Astrocyte (in vitro differentiated cells and primary cell): Measurements from ENCODE around the gene HAUS7. TPM values are rescaled to one million over a fixed set of nuclear protein-coding genes. Genes with fewer than 3 reads are reported as not detected.

Experiments
- DNase-seq: peaks from one replicate; pipeline ENCODE4 v3.0.0-alpha.2; 2010; ENCODE audit warnings: low read depth
- FAIRE-seq: peaks from 2 replicates; lab custom pipeline; 2011; peaks lifted over from hg19 to GRCh38; lab: Jason Lieb, UNC
- H2AFZ ChIP-seq: 2 replicates; pipeline ENCODE4 v1.6.0; 2012; ENCODE audit warnings: low read depth, low read length, inconsistent platforms
- H3K27ac ChIP-seq: 2 replicates; pipeline ENCODE4 v1.5.1; 2011; ENCODE audit warnings: low read depth, low read length, inconsistent platforms
- H3K27me3 ChIP-seq: 2 replicates; pipeline ENCODE4 v1.6.0; 2011; ENCODE audit warnings: low read length, inconsistent platforms; ENCODE audit not compliant: insufficient read depth
- H3K36me3 ChIP-seq: 2 replicates; pipeline ENCODE4 v1.5.1; 2011; ENCODE audit warnings: low read length, inconsistent platforms; ENCODE audit not compliant: insufficient read depth
- H3K4me1 ChIP-seq: 2 replicates; pipeline ENCODE4 v1.5.1; 2011; ENCODE audit warnings: low read length, inconsistent platforms; ENCODE audit not compliant: insufficient read depth
- H3K4me2 ChIP-seq: 2 replicates; pipeline ENCODE4 v1.6.0; 2012; ENCODE audit warnings: low read length, inconsistent platforms
- H3K4me3 ChIP-seq: 2 replicates; pipeline ENCODE4 v1.5.1; 2011; ENCODE audit warnings: low read depth, mild to moderate bottlenecking, low read length, inconsistent platforms; ENCODE audit not compliant: insufficient read depth
- H3K79me2 ChIP-seq: 2 replicates; pipeline ENCODE4 v1.6.0; 2012; ENCODE audit warnings: mild to moderate bottlenecking, low read length, inconsistent platforms; ENCODE audit not compliant: insufficient read depth
- H3K9ac ChIP-seq: 2 replicates; pipeline ENCODE4 v1.6.0; 2012; ENCODE audit warnings: mild to moderate bottlenecking, low read length, inconsistent platforms
- H3K9me3 ChIP-seq: 2 replicates; pipeline ENCODE4 v1.5.1; 2012; ENCODE audit warnings: low read depth, mild to moderate bottlenecking, low read length, inconsistent platforms; ENCODE audit not compliant: insufficient read depth
- H4K20me1 ChIP-seq: 2 replicates; pipeline ENCODE4 v1.6.0; 2012; ENCODE audit warnings: low read length, inconsistent platforms; ENCODE audit not compliant: insufficient read depth
- H3K27ac Mint-ChIP-seq: one replicate; pipeline ENCODE4 v1.8.0; 2021; ENCODE audit warnings: mild to moderate bottlenecking, mixed read lengths; ENCODE audit not compliant: unreplicated experiment
- H3K27me3 Mint-ChIP-seq: one replicate; pipeline ENCODE4 v1.8.0; 2021; ENCODE audit warnings: low read depth, mixed read lengths; ENCODE audit not compliant: unreplicated experiment
- H3K36me3 Mint-ChIP-seq: one replicate; pipeline ENCODE4 v1.8.0; 2021; ENCODE audit warnings: low read depth, mixed read lengths; ENCODE audit not compliant: unreplicated experiment
- H3K4me1 Mint-ChIP-seq: one replicate; pipeline ENCODE4 v1.8.0; 2021; ENCODE audit warnings: low read depth, mixed read lengths; ENCODE audit not compliant: unreplicated experiment
- H3K4me3 Mint-ChIP-seq: one replicate; pipeline ENCODE4 v1.8.0; 2021; ENCODE audit warnings: mild to moderate bottlenecking, moderate library complexity, mixed read lengths; ENCODE audit not compliant: unreplicated experiment
- H3K9me3 Mint-ChIP-seq: one replicate; pipeline ENCODE4 v1.8.0; 2021; ENCODE audit warnings: mild to moderate bottlenecking, mixed read lengths; ENCODE audit not compliant: unreplicated experiment
- EZH2 ChIP-seq: IDR thresholded peaks from 2 replicates; pipeline ENCODE4 v1.6.1; 2012; ENCODE audit warnings: mild to moderate bottlenecking, low read length, inconsistent platforms; ENCODE audit not compliant: insufficient read depth
- total RNA-seq: library from RNA; stranded (reverse); gene quantifications from 2 replicates; pipeline ENCODE4 v1.2.1, GENCODE V29; 2021
- TF ChIP-seq, protein P1 (sequence below): IDR thresholded peaks from 2 replicates; pipeline ENCODE4 v1.5.1; 2011; ENCODE audit warnings: low read depth, mild to moderate bottlenecking, inconsistent platforms, low read length, moderate library complexity; ENCODE audit not compliant: insufficient read depth

The HAUS7 gene
- total RNA-seq, 1 donor from 2014 or later, result 12.1 TPM

DNA sequence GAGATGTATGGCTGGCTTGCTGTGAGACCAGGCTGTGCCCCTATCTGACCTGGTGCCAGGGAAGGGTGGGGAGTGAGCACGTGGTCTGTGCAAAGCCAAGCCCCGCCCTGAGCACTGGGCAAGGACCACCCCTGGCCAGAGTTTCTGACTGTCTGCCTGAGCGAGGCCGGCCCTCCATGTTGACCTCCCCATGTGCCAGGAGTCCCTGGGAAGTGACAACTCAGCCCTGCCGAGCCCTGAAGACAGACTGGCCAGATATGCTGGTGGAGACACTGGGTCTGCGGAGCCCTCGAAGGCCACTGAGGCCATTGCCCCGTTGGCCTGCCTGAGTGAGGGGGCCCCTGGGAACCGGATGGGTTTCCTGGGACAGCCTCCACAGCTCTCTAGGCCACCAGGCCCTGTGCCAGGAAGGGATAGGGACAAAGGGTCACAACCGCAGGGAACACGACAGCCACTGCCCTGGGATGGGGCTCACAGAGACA, 17.3 kb upstream of the HAUS7 start:
- H3K9me3 Mint-ChIP-seq, result no peaks in the 10 kb centered on the region

DNA sequence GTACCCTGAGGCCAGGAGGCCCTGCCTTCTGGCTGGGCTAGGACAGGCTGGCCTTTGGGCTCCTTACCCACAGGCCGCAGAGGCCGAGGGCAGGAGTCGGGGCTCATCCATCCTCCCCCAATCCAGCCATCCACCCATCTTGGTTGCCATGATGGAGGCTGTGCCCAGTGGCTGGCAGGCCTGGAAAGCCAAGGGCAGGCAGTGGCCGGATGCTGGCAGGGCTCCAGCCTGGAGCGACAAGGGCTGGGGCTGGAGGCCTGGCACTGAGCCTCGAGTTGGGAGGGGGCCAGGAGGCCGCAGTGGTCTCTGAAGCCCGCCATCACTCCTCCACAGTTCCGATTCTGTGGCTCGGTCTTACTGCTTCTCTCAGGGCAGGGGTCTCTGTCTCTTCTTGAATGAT, 15.8 kb upstream of the HAUS7 start:
- no peak overlapping the region for H3K4me3 ChIP-seq
- H3K9me3 ChIP-seq, result no peaks in the 10 kb centered on the region
- no peak overlapping the region for H3K27ac Mint-ChIP-seq
- FAIRE-seq (no peak), DNase-seq (no peak)
- H3K4me1 Mint-ChIP-seq, result no peaks in the 10 kb centered on the region
- H3K79me2 ChIP-seq, result no peaks in the 10 kb centered on the region
- no peaks in the 10 kb centered on the region for H3K27me3 ChIP-seq
- H3K27me3 Mint-ChIP-seq, result no peaks in the 10 kb centered on the region
- no peak for TF ChIP-seq EZH2
- TF ChIP-seq, protein P1, sequence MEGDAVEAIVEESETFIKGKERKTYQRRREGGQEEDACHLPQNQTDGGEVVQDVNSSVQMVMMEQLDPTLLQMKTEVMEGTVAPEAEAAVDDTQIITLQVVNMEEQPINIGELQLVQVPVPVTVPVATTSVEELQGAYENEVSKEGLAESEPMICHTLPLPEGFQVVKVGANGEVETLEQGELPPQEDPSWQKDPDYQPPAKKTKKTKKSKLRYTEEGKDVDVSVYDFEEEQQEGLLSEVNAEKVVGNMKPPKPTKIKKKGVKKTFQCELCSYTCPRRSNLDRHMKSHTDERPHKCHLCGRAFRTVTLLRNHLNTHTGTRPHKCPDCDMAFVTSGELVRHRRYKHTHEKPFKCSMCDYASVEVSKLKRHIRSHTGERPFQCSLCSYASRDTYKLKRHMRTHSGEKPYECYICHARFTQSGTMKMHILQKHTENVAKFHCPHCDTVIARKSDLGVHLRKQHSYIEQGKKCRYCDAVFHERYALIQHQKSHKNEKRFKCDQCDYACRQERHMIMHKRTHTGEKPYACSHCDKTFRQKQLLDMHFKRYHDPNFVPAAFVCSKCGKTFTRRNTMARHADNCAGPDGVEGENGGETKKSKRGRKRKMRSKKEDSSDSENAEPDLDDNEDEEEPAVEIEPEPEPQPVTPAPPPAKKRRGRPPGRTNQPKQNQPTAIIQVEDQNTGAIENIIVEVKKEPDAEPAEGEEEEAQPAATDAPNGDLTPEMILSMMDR, result no peak
- no peak overlapping the region for H3K9ac ChIP-seq
- H3K36me3 Mint-ChIP-seq, result no peaks in the 10 kb centered on the region
- no peaks in the 10 kb centered on the region for H3K36me3 ChIP-seq
- no peaks in the 10 kb centered on the region for H3K9me3 Mint-ChIP-seq
- H3K27ac ChIP-seq, result no peak overlapping the region
- no peak overlapping the region for H2AFZ ChIP-seq
- H3K4me2 ChIP-seq, result no peak overlapping the region
- H3K4me3 Mint-ChIP-seq, result no peak overlapping the region
- H4K20me1 ChIP-seq, result no peaks in the 10 kb centered on the region
- peaks cover 14% of the 10 kb centered on the region for H3K4me1 ChIP-seq

More for the DNA sequence above, 17.3 kb upstream of the HAUS7 start:
- Histone ChIP-seq H3K9ac (peak overlapping the region; percentile 55), H3K9me3 (no peaks in the 10 kb centered on the region), H3K27me3 (no peaks in the 10 kb centered on the region), H2AFZ (peak overlapping the region; percentile 56), H3K4me3 (no peak overlapping the region), H3K36me3 (no peaks in the 10 kb centered on the region), H3K4me1 (peaks cover 21% of the 10 kb centered on the region), H4K20me1 (no peaks in the 10 kb centered on the region), H3K79me2 (no peaks in the 10 kb centered on the region), H3K27ac (peak overlapping the region; percentile 80), H3K4me2 (peak overlapping the region; percentile 63)
- Mint-ChIP-seq H3K27ac (no peak overlapping the region), H3K27me3 (no peaks in the 10 kb centered on the region), H3K36me3 (no peaks in the 10 kb centered on the region), H3K4me3 (no peak overlapping the region), H3K4me1 (no peaks in the 10 kb centered on the region)
- TF ChIP-seq EZH2, result no peak
- TF ChIP-seq, protein P1, result no peak
- DNase-seq, result no peak
- peak; percentile 78 for FAIRE-seq

- Histone ChIP-seq H3K27me3 (no peaks in the 10 kb centered on the region), H3K9ac (no peak overlapping the region), H3K9me3 (no peaks in the 10 kb centered on the region), H3K4me2 (no peak overlapping the region), H3K4me3 (no peak overlapping the region), H4K20me1 (no peaks in the 10 kb centered on the region), H3K79me2 (no peaks in the 10 kb centered on the region), H3K36me3 (no peaks in the 10 kb centered on the region), H3K27ac (no peak overlapping the region), H2AFZ (no peak overlapping the region), H3K4me1 (peaks cover 14% of the 10 kb centered on the region)
- H3K4me3 Mint-ChIP-seq, result no peak overlapping the region
- no peaks in the 10 kb centered on the region for H3K36me3 Mint-ChIP-seq
- DNase-seq, result no peak
- H3K27ac Mint-ChIP-seq, result no peak overlapping the region
- H3K9me3 Mint-ChIP-seq, result no peaks in the 10 kb centered on the region
- no peaks in the 10 kb centered on the region for H3K4me1 Mint-ChIP-seq
- H3K27me3 Mint-ChIP-seq, result no peaks in the 10 kb centered on the region
- no peak for FAIRE-seq
- no peak for TF ChIP-seq EZH2
Measured at GRCh38 chrX:153485396-153486080, 15.2 kb upstream of the HAUS7 start.
